Adrenal gland (tissue), 5 donors: ENCODE measurements around the gene SEC14L5.

Source experiments
- CTCF ChIP-seq, 6 experiments: fragments of 450-650 bp in 4 of 6; fragments of 200-600 bp in 2 of 6; sonication (generic) in 1 of 6; IDR thresholded peaks; 1 replicate in 5 of 6; 2 replicates in 1 of 6; pipeline versions ENCODE4 v1.5.1 to v1.8.0; 2016 to 2021; ENCODE audit warnings: antibody characterized with exemption in 6 of 6, mild to moderate bottlenecking in 2 of 6, moderate library complexity in 1 of 6
- POLR2A ChIP-seq, 2 donors: fragments of 450-650 bp; IDR thresholded peaks; one replicate each; pipeline ENCODE4 v1.6.1; 2017; ENCODE audit warnings: antibody characterized with exemption in 2 of 2, mild to moderate bottlenecking in 2 of 2, moderate library complexity in 1 of 2
- donor health status: DM: no; HTN: no; CAD: no.

- no peak for TF ChIP-seq CTCF (IDR thresholded peaks at IDR 0.05)
- TF ChIP-seq POLR2A (IDR thresholded peaks at IDR 0.05) = no peak
These were observed 41.0 kb upstream of the SEC14L5 start for GRCh38 chr16:4917117-4917516.
